ENCODE results near the gene SENP6.

SENP6 gene

GRCh38 chr6:75751443-75751842 is 149.8 kb downstream of the SENP6 start:
- no peak for DNase-seq

DNA sequence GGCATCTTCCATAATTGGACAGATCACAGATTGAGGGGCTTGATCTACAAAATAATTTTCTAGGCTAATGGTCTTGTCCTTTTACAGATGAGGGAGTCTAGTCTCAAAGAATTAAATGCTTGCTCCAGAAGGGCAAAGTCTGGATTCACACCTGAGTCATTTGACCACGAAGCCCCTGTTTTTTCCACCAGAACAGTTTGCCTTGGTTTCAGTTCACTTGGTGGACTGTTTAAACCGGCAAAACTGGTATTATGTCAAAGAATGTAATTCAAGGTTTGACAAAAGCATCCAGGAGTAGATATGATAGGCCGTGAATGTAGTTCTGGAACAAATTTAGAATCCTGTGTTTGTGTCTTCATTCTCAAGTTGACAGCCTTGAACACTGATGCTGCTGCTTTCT is 150.7 kb downstream of the SENP6 start:
- DNase-seq = no peak

DNA sequence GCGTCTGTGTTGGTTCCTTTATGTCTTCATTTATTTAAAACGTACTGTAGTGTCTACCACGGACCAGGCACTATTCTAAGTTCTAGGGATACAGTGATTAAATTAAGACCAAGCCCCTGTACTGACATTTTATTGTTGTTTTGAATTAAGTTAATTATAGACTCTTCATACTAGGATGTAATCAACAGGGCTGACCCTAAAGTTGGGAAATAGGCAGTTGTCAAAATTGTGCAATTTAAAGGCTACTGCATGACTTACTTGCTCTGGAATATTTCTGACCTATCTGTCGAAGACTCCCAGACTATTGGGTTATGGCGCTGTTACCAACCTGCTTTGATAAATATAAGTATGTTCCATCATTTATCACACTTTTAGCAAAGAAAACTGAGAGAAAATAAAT is 154.0 kb downstream of the SENP6 start:
- no peak for DNase-seq

GRCh38 chr6:75757295-75757694 is 155.6 kb downstream of the SENP6 start:
- DNase-seq = no peak

- no peak for DNase-seq
Measured at GRCh38 chr6:75758061-75758460, 156.4 kb downstream of the SENP6 start.

- DNase-seq = no peak
Measured at GRCh38 chr6:75759207-75759606, 157.5 kb downstream of the SENP6 start.

DNA sequence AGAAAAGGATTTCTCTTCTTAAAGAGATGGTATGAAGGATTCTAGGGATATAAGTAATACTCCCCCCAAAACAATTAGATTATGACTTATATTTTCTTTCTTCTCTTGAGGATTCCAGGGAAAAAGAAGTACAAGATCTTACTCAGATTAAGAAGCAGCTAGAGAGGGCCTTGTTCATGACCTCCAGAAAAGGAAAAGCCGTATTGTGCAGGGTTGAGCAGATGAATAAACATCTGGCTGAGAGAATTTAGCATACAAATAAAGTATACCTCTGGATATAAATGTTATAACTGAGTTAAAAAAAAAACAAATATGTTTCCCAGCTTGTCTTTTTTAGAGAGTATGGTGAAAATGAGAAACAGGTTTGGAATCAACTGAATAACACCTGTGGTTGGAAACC is 158.6 kb downstream of the SENP6 start:
- no peak for DNase-seq

DNA sequence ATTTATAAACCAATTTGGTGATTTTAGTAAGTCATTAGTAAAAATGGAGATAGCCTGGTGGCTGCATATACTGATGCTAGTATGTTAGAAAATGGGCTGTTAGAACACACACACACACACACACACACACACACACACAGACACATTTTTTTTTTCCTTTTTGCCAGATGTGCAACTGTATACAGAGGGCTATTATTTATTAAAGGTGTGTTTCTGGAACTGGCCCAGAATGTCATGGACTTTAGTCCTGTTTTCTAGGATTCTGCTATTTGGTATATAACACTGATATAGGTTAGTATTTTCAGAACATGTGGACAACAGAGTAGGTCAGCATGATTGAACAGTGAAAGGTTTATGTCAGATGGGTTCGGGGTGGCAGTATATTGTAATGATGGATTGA is 159.8 kb downstream of the SENP6 start:
- DNase-seq = no peak

DNA sequence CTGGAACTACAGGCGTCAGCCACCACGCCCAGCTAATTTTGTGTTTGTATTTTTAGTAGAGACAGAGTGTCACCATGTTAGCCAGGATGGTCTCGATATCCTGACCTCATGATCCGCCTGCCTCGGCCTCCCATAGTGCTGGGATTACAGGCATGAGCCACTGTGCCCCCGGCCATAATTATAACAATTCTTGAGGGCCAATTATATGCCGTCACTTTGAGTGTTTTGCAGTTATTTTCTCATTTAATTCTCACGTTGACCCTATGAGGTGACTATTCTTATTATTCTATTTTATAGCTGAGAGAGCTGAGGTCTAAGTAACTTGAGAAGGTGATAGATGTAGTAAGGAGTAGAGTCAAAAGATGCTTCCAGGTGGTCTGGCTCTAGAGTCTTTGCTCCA is 160.4 kb downstream of the SENP6 start:
- no peak for DNase-seq

DNA sequence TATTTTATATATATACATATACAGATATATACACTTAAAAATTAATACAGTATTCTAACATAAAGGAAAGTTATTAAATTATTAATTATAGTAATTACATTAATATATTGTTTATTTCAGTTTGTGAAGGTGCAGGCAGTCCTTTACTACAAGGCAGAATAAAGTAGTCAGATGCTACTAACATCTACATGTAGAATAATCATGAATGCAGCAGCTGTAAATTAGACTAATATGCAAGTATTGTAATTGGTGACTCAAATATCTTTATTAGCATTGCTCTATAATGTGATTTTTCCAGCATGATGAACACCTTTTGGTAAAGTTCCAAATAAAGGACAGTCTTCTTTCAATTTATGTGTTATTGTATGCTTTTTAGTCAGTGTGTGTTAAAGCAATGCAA is 164.7 kb downstream of the SENP6 start:
- DNase-seq = no peak
